SK-N-SH treated with all-trans-retinoic acid at 6 μM for 48 hours (cell line): Measurements from ENCODE around the gene LTBP1.

ENCODE experiments used
- ARNTL ChIP-seq: fragments of 450-650 bp; formaldehyde crosslinking; IDR thresholded peaks from 2 replicates; pipeline ENCODE4 v1.5.0; 2020; ENCODE audit warnings: low read depth, mild to moderate bottlenecking, moderate library complexity, borderline replicate concordance
- CREB5 ChIP-seq: fragments of 250-450 bp; sonication (Bioruptor Pico); IDR thresholded peaks from 2 replicates; pipeline ENCODE4 v1.5.1; 2020; ENCODE audit warnings: low read depth, mild to moderate bottlenecking, moderate library complexity
- CSRNP3 ChIP-seq: fragments of 250-450 bp; sonication (Bioruptor Pico); IDR thresholded peaks from 2 replicates; pipeline ENCODE4 v1.5.1; 2021; ENCODE audit warnings: mild to moderate bottlenecking, moderate library complexity
- ZC3H10 ChIP-seq: fragments of 250-450 bp; sonication (Bioruptor Pico); IDR thresholded peaks from 2 replicates; pipeline ENCODE4 v1.5.1; 2021; ENCODE audit warnings: mild to moderate bottlenecking, moderate library complexity
- ZFP30 ChIP-seq: fragments of 450-650 bp; formaldehyde crosslinking; IDR thresholded peaks from 2 replicates; pipeline ENCODE4 v1.5.0; 2022; ENCODE audit warnings: mild to moderate bottlenecking, moderate library complexity
- ZNF70 ChIP-seq: fragments of 450-650 bp; formaldehyde crosslinking; IDR thresholded peaks from 2 replicates; pipeline ENCODE4 v1.5.0; 2020; ENCODE audit warnings: mild to moderate bottlenecking, moderate library complexity
- ZNF8 ChIP-seq: fragments of 450-650 bp; formaldehyde crosslinking; IDR thresholded peaks from 2 replicates; pipeline ENCODE4 v1.5.0; 2020; ENCODE audit warnings: mild to moderate bottlenecking, moderate library complexity

- TF ChIP-seq ARNTL (no peak), ZFP30 (CRISPR knock-in tag) (no peak), ZNF70 (CRISPR knock-in tag) (no peak), CSRNP3 (CRISPR knock-in tag) (no peak), CREB5 (no peak), ZC3H10 (CRISPR knock-in tag) (no peak), ZNF8 (CRISPR knock-in tag) (no peak)
Measured at GRCh38 chr2:32997705-32998104, 51.0 kb downstream of the LTBP1 start.
